NCI-H2227 (cell line): ENCODE measurements around the gene ANKRD13D.
A peak's percentile ranks its signal among the peaks of the same experiment; 100 is the strongest.

ENCODE experiments used
- DNase-seq: peaks from one replicate; lab custom pipeline; 2025; ENCODE audit not compliant: unreplicated experiment; lab: John Stamatoyannopoulos, UW

ANKRD13D gene

DNA sequence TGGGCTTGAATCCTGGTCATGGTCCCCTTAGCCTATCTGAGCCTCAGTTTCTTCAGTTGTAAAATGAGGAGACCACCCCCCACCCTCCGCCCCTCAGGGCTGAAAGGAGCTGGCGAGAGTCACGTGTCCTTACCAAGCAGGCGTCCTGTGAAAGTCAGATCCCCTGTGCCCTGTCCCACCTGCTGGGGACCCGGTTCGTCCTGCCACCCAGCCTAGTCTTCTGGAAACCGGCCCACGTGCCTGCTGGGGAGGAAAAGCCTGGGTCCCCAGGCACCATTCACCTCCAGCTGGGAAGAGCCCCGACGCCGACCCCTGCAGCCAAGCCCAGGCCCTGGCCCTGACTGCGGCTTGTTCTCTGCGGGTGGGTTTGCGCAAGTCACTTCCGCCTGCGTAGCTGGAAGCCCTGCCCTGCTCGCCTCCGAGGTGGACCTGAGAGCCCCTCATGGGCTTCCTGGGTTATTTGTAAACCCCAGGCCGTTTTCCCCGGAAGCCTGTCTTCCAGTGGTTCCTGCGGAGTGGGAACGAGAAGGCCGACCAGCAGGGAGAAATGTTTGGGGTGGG is 13.5 kb downstream of the ANKRD13D start:
- DNase-seq, result peak; percentile 45

GRCh38 chr11:67303132-67303834 is 14.2 kb downstream of the ANKRD13D start, which contains the start of gene SSH3:
SSH3 (plus strand) TSS chr11:67303530; CDS start chr11:67303626, 96 bp downstream.
- peak; percentile 76 for DNase-seq

GRCh38 chr11:67303835-67304411 is 14.8 kb downstream of the ANKRD13D start:
- peak; percentile 45 for DNase-seq

GRCh38 chr11:67304511-67305113 is 15.5 kb downstream of the ANKRD13D start:
- no peak for DNase-seq

- DNase-seq, result no peak
Observed at GRCh38 chr11:67306769-67307544, 17.9 kb downstream of the ANKRD13D start.

- no peak for DNase-seq
Observed at GRCh38 chr11:67307545-67308001, 18.5 kb downstream of the ANKRD13D start.

- DNase-seq, result no peak
Observed at GRCh38 chr11:67308031-67308866, 19.1 kb downstream of the ANKRD13D start.

- DNase-seq, result no peak
Observed at GRCh38 chr11:67309166-67309565, 20.1 kb downstream of the ANKRD13D start.

DNA sequence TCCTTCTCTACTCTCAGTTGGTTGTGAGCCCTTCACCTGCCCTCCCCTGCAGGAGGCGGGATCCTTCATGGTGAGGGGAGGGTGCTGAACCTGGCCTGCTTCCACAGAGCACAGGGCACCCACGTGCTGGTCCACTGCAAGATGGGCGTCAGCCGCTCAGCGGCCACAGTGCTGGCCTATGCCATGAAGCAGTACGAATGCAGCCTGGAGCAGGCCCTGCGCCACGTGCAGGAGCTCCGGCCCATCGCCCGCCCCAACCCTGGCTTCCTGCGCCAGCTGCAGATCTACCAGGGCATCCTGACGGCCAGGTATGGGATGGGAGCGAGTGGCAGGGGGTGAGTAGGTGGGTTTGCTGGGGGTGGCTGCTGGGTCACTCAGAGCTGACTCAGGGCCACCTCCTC is 20.6 kb downstream of the ANKRD13D start:
- no peak for DNase-seq

- no peak for DNase-seq
Observed at GRCh38 chr11:67310246-67311050, 21.3 kb downstream of the ANKRD13D start.

DNA sequence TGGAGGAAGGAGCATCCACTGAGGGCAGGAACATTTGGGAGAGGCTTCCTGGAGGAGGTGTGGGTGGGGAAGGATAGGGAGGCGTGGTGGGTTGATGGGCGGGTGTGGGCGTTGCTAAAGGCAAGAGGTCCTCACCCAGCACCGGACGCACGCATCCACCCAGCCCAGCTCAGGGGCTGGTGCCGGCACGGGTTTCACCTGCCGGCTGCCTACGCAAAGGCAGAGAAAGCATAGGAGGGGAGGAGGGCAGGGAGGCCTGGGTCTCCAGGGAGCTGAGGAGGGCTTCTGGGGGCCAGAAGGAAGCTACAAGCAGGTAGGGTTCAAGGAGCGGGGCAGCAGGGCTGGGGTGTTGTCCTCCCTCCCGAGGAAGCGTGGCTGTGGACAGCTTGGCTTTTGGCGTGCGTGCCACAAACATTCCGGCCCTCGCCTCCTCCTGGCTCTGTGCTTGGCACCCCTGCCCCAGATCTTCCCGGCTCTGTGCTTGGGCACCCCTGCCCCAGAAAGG is 22.0 kb downstream of the ANKRD13D start:
- no peak for DNase-seq

- no peak for DNase-seq
Observed at GRCh38 chr11:67311556-67312082, 22.5 kb downstream of the ANKRD13D start.

GRCh38 chr11:67312187-67313021 is 23.3 kb downstream of the ANKRD13D start:
- no peak for DNase-seq

GRCh38 chr11:67313125-67313890 is 24.2 kb downstream of the ANKRD13D start:
- DNase-seq, result no peak

DNA sequence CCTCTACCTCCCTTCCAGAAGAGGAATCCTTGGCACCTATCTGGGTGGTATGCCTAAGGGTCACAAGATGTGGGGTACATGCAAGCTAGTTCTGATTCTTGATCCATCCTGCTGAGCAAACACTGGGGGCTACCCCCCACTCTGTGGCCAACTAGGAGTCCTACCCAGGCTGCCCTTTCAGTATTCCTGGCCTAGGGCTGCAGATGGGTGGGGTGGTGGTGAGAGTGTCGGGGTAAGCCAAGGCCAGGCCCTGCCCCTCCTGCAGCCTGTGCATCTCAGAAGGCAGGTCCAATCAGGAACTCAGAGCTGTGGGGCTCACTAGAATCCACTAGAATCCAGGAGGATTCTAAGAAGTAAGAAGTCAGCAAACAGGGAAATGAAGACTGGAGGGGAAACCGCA is 25.1 kb downstream of the ANKRD13D start:
- no peak for DNase-seq

DNA sequence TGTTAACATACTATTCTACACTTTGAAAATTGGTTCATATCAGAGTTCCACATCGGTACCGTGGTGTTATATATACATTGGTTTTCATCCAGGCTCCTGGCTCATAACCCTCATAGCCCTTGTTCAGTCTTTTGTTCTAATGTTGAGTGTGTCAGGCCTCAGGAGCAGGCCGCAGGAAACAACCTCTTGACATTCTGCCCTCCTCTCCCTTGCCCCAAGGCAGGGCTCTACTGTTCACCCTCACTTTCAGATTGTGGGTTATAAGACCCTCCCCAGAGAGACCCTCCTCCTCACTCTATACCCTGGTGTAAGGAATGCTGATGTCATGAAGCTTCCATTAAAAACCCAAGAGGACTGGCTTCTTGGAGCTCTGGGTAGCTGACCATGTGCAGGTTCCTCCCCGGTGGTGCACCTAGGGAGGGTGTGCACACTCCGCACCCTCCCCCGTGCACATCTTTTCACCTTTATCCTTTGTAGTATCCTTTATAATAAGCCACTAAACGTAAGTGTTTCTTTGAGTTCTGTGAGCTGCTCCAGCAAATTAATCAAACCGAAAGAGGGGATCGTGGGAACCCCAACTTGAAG is 26.3 kb downstream of the ANKRD13D start:
- no peak for DNase-seq

GRCh38 chr11:67316882-67317204 is 27.7 kb downstream of the ANKRD13D start:
- DNase-seq, result no peak
